Measurements from ENCODE around the gene ANAPC16. TPM values are rescaled to one million over a fixed set of nuclear protein-coding genes. Genes with fewer than 3 reads are reported as not detected.

Gene ANAPC16
- polyA plus RNA-seq, 2 of the 4 experiments (the other 2 are of a cell fraction), result 75.1 to 165 TPM

- TF ChIP-seq JUN (IDR thresholded peaks at IDR 0.05), result peak; percentile 98 to 100
- no peak for TF ChIP-seq ZNF302 (CRISPR knock-in tag; IDR thresholded peaks at IDR 0.05)
- TF ChIP-seq ZFP36 (IDR thresholded peaks at IDR 0.05; ENCODE audit: borderline replicate concordance, partially characterized antibody), result no peak
- peak; percentile 68 for TF ChIP-seq USF2 (IDR thresholded peaks at IDR 0.05)
- no peak for TF ChIP-seq CTCF (IDR thresholded peaks at IDR 0.05)
- TF ChIP-seq CBX8 (IDR thresholded peaks at IDR 0.05), result no peak
- TF ChIP-seq BHLHE40 (IDR thresholded peaks at IDR 0.05; ENCODE audit: low read depth, low read length), result peak; percentile 54
- peak; percentile 79; the same call in 1 of the 2 replicates for TF ChIP-seq POLR2AphosphoS2 (conservative IDR thresholded peaks at IDR 0.05; ENCODE audit: low read length)
- no peak for TF ChIP-seq MAZ (IDR thresholded peaks at IDR 0.05; ENCODE audit: borderline replicate concordance, low read depth, low read length)
- TF ChIP-seq RNF2 (IDR thresholded peaks at IDR 0.05; ENCODE audit: borderline replicate concordance, low read depth), result no peak; the same call in 1 of the 2 replicates
- TF ChIP-seq EP300 (IDR thresholded peaks at IDR 0.05), result 0 out of 5 replicates have a peak, but pooled peaks of 1 of the 2 experiments have one; percentile 35
- 0 out of 2 replicates have a peak, but pooled peaks have one; percentile 42 for TF ChIP-seq HOXA7 (CRISPR knock-in tag; IDR thresholded peaks at IDR 0.05)
- TF ChIP-seq NFE2L2 (conservative IDR thresholded peaks at IDR 0.05; ENCODE audit: low read length), result no peak
- no peak for TF ChIP-seq CBX2 (IDR thresholded peaks at IDR 0.05; ENCODE audit: borderline replicate concordance, low read depth)
- no peak for TF ChIP-seq NR3C1 (IDR thresholded peaks at IDR 0.05)
- no peak for TF ChIP-seq NPAS2 (CRISPR knock-in tag; IDR thresholded peaks at IDR 0.05; ENCODE audit: borderline replicate concordance)
- peak; percentile 26; the same call in 1 of the 2 replicates for TF ChIP-seq PHF8 (IDR thresholded peaks at IDR 0.05; ENCODE audit: borderline replicate concordance, low read depth)
- peak; percentile 87; the same call in 1 of the 2 replicates for TF ChIP-seq PBX3 (IDR thresholded peaks at IDR 0.05)
- TF ChIP-seq E2F6 (IDR thresholded peaks at IDR 0.05; ENCODE audit: borderline replicate concordance, low read depth), result no peak; the same call in 1 of the 2 replicates
- TF ChIP-seq ZC3H11A (IDR thresholded peaks at IDR 0.05), result no peak
- no peak for TF ChIP-seq EHMT2 (IDR thresholded peaks at IDR 0.05; ENCODE audit: low read depth)
- no peak for TF ChIP-seq HDAC2 (IDR thresholded peaks at IDR 0.05)
- no peak for TF ChIP-seq CHD2 (IDR thresholded peaks at IDR 0.05; ENCODE audit: low read length, partially characterized antibody)
- no peak for TF ChIP-seq SREBF2 (IDR thresholded peaks at IDR 0.05)
- TF ChIP-seq RAD21 (conservative IDR thresholded peaks at IDR 0.05 in 1 of 2, IDR thresholded peaks at IDR 0.05 in 1 of 2), result peak in 1 of 2 experiments; percentile 8; a peak in 3 of 5 replicates
These were observed 57.8 kb downstream of the ANAPC16 start, which contains the start of gene DDIT4 (continued) for GRCh38 chr10:72273410-72274212.

Data from A549 (cell line).